ENCODE measurements around the gene GRM3.

Gene GRM3

DNA sequence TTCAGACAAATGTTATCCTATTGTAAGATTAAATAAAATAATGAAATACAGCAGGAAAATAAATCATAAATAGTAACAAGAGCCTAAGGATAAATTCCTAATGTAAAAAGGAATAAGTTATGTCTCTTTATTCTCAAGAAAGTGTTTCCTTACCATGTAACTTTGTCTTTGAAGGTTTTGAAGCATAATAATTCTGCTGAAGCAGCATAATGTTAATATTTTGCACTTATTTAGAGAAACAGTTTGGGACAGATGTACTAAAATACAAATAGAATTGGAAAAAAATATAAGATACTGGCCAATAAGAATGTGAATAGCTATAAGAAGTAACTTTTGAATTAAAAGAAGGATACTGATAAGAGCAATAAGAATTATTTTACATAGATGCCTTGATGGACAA is 45.7 kb downstream of the GRM3 start:
- in situ Hi-C loops (cut with HindIII; ENCODE audit: low sequenced_read_pairs) = no loop called here

DNA sequence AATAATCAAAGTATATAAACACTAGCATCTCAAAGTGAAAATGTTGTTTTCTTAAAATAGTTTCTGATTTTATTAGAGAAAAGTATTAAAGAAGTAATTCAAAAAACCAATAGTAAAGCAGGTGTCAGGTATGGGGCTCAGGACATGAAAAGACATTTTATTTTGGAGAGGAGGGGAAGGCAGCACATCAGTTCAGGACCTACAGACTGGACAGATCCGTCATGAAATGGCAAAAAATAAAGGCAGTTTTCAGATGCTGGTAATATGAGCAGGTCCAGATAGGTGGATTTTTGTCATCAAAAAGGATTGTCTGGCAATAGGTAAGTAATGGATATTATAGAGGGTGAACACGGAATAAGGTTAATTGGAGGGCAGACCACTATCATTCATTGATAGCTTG is 49.0 kb downstream of the GRM3 start:
- in situ Hi-C loops (cut with HindIII; ENCODE audit: low sequenced_read_pairs) = no loop called here

DNA sequence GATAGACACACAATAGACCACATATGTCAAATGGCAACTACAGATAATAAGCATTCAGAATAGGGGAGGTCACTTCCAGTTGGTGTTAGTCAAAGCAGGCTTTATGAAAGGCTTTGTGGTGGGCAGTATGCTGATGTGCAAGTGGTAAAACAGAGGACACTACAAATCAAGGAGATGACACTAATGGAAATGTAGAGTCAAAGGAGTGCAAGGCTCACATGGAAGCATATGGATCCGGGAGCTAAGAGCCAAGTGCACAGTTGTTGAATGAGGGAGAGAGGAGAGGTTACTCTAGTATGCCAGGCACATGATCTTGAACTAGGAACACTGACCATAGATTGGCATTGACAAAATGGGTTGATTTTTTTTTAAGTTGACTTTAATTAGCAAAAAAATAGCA is 62.7 kb downstream of the GRM3 start:
- in situ Hi-C loops (cut with HindIII; ENCODE audit: low sequenced_read_pairs) = no loop called here

DNA sequence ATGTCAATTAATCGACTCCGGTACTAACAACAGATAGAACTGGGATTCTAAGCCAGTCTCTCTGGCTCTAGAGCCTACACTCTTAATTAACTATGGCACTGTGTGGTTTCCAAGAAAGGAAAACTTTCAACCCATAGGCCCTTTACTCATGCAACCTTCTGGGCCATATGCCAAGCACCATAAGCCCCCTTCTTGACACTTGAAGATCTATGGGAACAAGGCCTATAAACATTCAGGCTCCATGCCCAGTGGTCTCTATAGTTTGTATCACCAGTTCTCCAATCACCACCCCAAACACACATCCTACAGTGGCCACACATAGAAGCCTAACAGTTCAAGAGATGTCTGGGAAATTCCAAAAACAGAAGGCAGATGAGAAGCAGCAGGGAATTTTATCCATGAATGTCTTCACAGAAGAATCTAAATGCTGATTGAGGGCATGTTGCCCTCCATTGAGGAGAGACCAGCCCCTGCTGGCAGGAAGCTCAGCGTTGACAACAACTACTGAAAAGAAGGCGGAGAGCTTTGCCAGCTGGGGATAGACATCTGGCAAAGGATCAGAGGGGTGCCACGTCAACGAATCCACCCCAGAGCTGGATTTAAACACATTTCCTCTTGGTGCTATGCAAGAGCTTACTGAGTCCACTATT is 64.4 kb downstream of the GRM3 start:
- in situ Hi-C loops (cut with HindIII; ENCODE audit: low sequenced_read_pairs) = no loop called here

DNA sequence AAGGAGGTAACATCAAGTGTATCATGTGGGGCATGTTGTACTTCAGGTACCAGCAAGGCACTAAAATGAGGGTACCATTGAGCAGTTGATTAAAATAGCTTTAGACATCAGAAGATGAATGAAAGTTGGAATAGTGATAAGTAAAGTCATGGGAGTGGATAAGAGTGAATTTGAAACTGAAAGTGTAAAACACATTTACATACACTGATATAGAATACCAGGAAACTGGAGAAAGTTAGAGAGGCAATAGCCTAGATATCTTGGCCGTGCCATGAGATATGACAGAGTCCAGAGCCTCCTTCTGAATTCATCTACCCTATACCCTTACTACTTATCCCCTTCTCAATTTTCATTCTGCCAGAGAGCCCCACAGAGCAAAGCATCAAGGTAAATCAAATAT is 76.6 kb downstream of the GRM3 start:
- in situ Hi-C loops (cut with HindIII; ENCODE audit: low sequenced_read_pairs) = no loop called here

DNA sequence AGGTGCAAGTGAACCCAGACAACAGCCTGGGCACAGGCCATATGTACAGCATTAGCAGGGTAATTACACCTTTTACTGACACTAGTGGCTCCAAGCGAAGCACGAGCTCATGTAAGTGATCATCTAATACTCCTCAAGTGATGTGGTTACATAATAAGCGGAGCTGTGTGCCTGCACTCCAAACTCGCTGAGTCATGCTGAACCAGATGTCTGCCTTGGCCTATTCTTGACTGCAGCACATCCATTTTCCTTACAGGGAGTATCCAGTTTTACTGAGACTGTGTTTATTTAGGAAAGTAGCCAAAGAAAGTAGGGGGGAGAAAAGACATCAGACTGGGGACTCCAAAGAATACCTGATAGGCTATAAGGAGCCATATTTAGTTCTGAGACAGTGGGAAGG is 90.1 kb downstream of the GRM3 start:
- in situ Hi-C loops (cut with HindIII; ENCODE audit: low sequenced_read_pairs) = no loop called here

DNA sequence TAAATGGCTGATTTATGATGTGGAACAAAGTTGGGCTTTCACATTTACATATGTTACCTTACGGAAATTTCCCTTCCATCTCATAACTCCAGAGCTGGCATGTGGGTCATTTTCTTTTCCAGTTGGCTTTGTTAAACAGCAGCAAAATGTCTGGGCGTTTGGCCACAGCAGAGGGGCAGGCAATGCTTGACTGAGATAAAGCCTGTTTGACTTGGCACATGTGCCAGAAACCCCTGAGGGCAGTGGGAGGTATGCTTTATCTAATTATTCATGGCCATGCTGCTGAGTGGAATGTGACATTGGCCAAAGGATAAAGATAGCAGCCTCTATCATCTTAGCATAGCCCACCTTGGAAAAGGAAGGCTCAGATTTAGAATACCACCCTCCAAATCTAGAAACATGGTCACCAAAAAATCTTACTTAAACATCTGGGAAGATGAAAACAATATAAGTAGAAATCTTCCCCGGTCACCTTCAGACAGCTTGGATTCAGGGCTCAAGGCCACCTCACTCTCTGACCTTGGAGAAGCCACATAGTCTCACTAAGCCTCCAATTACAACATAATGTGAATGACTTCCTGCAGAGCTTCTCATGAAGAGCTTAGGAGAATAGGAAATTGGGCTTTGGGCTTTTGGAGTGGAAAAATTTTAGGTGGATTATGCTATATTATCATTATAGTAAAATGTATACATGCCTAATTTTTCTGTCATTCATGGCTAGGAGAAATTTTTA is 101.5 kb downstream of the GRM3 start:
- in situ Hi-C loops (cut with HindIII; ENCODE audit: low sequenced_read_pairs) = no loop called here

DNA sequence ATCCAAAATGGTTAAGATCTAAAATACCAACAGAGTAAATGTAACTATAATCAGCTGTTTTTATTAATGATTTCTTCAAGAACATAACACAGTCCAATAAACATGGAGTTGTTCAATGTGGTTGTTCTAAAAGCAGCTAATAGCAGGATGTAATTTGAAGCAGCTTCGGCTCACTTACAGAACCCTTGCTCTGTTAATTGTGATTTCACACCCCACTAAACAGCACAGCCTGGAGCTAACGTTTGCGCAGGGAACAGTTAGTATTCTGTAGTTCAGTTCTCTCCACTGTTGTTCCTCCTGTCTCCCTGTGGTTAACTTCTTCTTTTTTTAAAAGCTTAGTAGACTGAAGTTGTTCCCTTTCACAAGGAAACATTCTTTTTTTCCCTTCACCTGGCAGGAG is 104.0 kb downstream of the GRM3 start:
- in situ Hi-C loops (cut with HindIII; ENCODE audit: low sequenced_read_pairs) = no loop called here

DNA sequence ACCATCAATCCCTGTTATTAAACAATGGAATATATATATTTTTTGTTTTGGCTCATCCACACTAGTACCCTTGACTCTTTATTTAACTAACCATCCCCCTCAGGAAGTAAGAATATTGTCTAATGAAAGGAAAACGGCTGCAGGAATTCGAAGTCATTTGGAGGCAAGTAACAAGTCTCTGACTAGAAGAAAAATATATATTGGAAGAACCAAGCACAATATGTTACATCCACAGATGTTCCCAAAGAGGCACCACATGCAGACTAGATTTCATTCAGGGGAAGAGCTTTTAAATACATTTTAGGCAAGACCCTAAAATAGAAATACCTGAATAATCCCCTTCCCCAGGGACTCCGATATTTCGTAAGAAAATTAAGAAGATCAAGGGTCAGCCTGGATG is 104.5 kb downstream of the GRM3 start:
- in situ Hi-C loops (cut with HindIII; ENCODE audit: low sequenced_read_pairs) = no loop called here

DNA sequence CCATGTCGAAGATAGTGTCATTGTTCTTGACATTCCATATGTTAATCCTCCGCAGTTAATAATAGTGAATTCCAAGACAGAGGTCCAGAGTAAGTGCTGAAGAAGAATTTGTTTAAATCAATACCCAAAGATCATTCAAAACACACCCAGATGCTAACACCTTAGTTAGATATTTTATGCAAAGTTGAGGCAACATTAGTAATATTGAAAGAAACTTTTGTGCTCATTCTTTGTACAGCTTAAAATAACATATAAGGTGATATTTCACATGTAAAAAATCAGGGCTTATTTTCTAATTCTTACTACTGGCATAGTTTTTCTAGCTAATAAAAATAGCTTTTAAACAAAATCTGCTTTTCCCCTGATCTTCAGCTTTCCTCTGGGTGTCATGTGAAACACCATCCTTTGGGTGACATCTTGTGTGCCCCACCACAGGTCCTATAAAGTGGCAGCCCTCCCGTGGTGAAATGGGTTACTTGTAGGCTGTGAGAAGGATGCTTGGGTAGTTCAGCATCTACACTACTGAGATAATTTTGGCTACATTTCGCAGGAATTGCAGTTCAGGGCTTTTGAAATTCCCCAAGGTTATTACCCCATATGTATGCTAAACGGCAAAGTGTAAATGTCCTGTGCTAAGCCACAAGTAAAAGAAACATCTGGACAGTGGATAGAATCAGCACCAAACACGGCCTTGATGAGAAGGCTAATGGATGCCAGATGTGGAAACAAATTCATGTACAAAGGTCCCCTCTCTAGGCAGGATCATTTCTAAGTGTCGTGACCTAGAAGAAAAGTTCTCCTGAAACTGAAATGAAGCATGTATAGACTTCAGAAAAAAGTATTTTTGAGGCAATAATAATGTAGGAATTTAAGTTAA is 105.4 kb downstream of the GRM3 start:
- in situ Hi-C loops (cut with HindIII; ENCODE audit: low sequenced_read_pairs) = no loop called here

DNA sequence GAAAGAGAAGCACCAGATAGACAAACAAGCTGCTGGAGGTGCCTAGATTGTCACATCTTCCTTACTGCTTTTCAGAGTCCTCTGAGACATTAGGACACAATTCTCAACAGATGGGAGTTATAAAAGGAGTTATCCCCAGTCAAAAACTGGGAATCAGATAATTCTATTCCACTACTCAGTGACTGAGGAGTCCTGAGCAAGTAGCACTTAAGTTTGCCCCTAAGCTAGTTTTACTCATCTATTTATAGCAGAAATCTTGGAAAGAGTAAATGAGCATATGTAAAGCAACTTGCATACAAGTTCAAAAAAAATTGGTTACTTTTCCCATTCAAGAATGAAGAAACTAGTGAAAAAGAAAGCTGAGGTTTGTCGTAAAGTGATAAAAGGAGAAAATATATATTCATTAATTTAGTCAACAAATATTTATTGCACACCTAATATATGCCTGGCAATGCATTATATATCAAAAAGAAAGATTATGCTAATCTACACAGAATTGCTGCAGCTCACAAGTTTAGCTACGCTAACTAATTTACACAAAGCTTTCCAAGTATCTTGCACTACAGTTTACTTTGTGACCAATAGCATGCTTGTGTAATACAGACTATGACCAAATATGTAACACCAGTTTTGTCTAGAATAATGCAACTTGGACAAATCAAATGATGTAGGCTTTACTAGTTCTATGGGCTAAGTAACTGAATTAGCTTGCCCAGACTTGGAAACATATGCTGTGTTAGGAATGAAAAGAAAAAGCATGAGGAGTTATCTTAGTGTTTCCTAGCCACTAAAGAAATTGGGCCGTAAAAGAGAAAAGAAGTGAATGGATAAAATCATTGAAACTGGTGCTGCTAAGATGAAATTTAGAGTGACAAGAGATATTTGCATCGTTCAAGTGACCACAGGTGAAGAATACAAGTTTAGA is 106.3 kb downstream of the GRM3 start:
- in situ Hi-C loops (cut with HindIII; ENCODE audit: low sequenced_read_pairs) = no loop called here

DNA sequence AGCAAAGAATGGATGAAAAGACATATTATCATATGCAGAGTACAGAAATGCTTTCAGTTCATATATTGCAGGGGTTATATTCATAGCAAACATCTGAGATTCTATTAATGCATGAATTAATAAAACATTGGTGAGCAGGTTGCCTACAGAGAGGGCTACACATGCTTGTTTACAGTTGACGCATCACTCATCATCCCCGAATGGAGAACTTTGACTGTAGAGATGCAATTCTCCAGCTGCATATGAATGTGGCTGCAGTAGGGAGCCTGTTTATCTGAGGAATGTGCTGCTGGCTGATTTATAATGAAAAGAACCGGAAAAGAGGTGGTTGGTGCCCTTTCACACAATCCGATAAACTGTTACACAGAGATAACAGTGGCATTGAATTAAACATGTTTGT is 116.5 kb downstream of the GRM3 start:
- in situ Hi-C loops (cut with HindIII; ENCODE audit: low sequenced_read_pairs) = no loop called here

DNA sequence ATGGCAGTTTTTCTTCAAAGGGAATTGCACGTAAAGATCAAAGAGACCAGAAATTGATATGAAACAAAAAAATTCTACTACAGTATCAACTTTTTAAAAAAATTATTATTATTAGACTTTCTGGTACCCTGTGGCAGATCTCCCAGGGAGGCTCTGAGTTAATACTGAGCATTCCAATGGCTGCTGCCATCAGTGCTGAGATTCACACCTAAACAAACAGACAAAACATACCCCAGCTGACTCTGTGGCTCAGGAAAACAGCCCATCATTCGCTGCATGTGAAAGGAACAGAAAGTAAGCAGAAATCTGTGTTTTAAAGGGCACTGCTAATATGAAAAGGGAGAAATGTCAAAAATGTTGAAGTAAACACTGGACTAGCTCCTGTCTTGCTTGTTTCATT is 118.4 kb downstream of the GRM3 start:
- in situ Hi-C loops (cut with HindIII; ENCODE audit: low sequenced_read_pairs) = no loop called here

DNA sequence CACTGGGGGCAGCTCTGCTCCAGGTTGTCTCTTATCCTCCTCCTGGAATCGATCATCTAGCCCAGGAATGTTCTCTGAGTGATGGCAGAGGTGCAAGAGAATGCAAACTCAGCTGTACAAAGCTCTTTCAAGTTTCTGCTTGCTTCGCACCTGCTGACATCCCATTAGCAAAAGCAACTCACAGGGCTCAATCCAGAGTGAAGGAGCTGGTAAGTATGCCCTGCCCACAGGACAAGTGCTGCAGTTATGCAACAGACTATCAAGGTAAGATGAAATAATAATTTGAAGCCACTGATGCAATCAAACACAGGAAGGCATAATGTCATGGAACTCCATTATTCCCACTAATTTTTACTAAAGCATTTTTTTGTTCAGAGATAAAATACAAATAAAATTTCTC is 122.2 kb downstream of the GRM3 start:
- in situ Hi-C loops (cut with HindIII; ENCODE audit: low sequenced_read_pairs) = no loop called here

DNA sequence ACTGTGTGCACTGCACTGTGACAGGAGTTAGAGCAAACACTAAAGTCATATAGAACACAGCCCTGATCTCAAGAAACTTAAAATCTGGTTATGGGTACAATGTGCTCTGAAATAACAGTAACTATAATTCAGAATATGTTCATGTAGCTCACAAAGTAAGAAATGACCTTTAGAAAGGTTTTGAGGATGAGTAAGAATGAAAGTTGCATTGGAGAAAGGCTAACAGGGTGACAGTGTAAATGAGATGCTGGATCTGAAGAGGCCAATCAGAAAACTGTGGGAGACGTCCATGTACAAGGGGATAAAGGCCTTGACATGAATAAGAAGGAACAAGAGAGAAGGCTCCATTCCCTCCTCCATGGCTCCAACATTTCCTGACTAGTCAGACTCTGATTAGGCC is 124.7 kb downstream of the GRM3 start:
- in situ Hi-C loops (cut with HindIII; ENCODE audit: low sequenced_read_pairs) = no loop called here

DNA sequence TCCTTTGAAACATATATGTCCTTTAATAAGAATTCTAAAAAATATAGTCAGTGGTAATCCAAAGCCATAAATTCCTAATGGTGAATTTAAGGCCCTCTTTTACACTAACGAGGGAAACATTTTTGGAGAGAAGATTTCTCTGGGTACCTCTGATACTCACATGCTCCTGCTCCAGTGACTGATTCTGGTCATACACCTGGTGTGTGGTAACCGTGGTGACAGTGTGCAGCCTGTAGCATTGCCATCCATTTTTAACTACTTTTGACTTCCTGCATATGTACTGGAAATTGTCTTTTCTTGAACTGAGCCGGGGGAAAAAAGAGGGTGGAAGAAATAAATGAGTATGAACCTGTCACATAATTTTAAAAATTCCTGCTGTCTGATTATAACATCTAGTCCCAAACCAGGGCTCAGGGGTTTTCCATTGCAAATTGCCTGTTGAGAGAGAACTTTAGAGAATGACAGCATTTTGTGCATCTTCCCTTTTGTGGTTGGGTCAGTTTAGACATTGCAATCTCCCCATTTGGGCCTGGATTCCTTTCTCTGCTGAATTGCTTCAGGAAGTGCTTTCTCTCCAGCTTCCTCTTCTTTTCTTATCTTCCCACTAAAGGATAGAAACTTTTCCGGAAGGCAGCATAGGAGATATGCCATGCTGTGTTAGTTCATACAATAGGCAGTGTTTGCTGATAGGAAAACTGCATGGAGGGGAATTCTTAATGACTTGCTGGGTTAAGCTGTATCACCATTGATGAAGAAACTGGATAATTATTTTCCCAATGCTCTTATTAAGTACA is 125.5 kb downstream of the GRM3 start:
- in situ Hi-C loops (cut with HindIII; ENCODE audit: low sequenced_read_pairs) = no loop called here

DNA sequence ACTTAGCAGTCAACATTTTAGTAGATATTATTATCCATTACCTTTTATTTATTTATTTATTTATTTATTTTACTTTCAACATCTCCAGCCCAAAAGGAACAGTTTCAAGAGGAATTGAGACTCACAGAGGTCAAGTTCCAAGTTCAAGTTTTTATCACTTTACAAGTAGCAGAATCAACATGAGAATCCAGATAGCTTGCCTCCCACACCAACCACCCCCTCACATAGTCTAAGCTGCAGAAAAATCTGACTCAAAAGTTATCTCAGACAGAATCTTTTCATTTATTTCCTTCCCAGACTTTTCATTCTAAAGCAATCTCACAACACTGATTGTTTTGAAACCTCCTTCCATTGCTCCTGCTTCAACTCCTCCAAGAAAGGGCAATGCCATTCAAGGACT is 129.6 kb downstream of the GRM3 start:
- in situ Hi-C loops (cut with HindIII; ENCODE audit: low sequenced_read_pairs) = no loop called here

DNA sequence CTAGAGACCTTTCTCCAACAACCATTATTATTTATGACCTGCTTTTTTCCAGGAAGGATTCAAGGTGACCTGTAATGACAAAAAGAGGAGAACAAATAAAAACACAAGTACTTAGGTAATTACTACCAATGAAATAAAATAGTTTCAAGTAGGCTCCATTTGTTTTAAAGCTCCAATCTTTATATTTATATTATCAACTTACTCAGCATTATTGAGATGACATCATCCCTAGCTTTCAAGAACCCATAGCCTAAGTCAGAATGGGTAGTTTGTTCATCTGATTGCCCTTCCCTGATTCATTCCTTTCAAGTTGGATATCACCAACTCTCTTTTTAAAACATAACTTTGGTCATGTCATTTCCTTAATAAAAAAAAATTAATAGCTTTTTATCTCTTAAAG is 131.5 kb downstream of the GRM3 start:
- in situ Hi-C loops (cut with HindIII; ENCODE audit: low sequenced_read_pairs) = no loop called here

DNA sequence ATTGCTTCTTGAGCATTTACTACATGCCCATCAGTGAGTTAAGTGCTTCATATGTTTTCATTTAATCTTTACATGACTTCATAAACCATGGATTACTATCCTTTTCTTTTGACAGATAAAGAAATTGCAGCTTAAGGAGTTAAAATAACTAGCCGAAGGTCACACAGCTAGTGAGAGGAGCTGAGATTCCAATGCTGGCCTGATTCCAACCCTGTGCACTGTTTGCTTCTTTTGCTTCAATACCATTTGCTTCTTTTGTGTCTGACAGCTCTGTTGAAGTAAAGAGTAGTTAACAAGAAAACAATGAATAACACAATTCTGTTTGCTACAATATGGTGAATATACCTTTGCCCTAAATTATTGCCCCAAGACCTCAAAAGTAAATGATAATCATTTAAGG is 132.4 kb downstream of the GRM3 start:
- in situ Hi-C loops (cut with HindIII; ENCODE audit: low sequenced_read_pairs) = no loop called here

DNA sequence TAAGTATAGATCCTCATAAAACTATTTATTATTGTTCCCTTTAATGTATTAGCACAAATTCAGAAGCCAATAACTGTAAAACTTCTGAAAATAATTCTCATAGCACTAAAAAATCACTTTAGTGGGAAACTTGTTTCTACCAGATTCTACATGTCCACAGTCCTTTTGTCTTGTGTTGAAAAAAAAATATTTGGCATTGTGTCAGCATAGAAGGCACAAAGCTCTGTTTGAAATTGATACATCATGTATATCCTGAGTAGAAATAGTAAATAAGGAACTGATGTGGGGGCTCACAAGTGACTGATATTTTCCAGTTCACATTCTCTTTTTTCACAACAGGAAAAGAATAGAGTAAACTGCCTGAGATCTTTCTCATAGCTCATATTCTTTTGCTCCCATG is 134.6 kb downstream of the GRM3 start:
- in situ Hi-C loops (cut with HindIII; ENCODE audit: low sequenced_read_pairs) = no loop called here
